Left colon (tissue), 2 donors: ENCODE data around the gene GFRA3. TPM values are rescaled to one million over a fixed set of nuclear protein-coding genes. Genes with fewer than 3 reads are reported as not detected.
"Not testable (repeated sequence)": the region's sequence is repeated elsewhere in the genome, so short reads cannot be mapped to it uniquely, and the experiment has no call there.

ENCODE experiments used
- ATAC-seq: fragments of 200-7000 bp; cut with Tn5 transposase; one replicate; pipeline ENCODE4 v1.9.1; 2020; ENCODE audit warnings: mild to moderate bottlenecking, moderate library complexity
- DNase-seq, 2 donors: peaks; one replicate each; pipeline ENCODE4 v3.0.0-alpha.2; 2020
- intact Hi-C, 2 donors: fragments of 100-400 bp; cut with DNase I in 1 of 2; cut with micrococcal nuclease in 1 of 2; formaldehyde crosslinking; loops; one replicate each; pipeline versions ENCODE4 v1.11.2 to v1.14.0; 2022; cut with DNase I, micrococcal nuclease
- total RNA-seq, 2 donors: library from RNA; stranded (reverse); fragmentation: NEBNext Ultra II Directional; extraction: Animal tissue kit (Norgen Biotek cat#: 25700); gene quantifications; one replicate each; pipeline ENCODE4 v1.2.1, GENCODE V29; 2021
- donor health status: DM: no; HTN: no; CAD: no.
- donor health status: DM: yes; HTN: yes; CAD: no.

The GFRA3 gene
- total RNA-seq, 2 donors from 2014 or later = 0.82 to 1.3 TPM

DNA sequence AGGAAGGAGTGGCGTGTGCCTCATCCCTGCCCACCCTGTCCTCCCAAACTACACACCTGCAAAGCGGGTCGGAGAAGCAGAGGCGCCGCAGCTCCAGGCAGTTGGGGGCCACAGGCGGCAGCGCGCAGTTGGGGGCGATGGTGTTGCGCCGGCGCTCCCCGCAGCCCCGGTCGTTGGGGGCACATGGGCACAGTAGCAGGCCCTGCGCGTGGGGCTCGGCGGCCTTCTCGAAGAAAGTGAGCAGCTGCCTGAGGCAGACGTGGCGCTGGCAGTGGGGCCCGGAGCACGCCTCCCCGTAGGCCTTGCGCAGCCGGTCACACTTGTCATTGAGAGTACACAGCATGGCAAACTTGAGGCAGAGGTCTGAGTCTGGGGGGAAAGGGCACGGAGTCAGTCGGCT lies 16.8 kb downstream of the GFRA3 start:
- ATAC-seq (no peak), DNase-seq (no peak)
- intact Hi-C loops = no loop called here

DNA sequence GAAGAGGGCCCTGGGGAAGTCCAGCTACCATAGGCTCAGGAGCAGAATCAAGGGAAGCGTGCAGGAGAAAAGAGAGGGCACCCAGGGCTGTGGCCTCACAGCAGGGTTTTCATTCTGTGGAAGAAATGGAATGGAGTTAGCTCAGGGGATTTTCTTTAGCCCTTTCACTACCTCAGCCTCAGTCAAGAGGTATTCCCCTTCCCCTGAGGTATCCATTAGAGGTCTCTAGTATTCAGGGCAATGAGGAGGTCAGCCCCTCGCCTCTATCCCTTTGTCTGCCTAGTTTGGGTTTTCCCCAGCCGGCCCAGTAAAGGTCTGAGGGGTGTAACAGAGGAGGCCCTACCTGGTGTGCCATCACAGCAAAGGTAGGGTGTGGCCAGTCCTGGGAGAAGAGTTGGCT lies 21.5 kb downstream of the GFRA3 start:
- no peak for ATAC-seq
- intact Hi-C loops = no loop called here

DNA sequence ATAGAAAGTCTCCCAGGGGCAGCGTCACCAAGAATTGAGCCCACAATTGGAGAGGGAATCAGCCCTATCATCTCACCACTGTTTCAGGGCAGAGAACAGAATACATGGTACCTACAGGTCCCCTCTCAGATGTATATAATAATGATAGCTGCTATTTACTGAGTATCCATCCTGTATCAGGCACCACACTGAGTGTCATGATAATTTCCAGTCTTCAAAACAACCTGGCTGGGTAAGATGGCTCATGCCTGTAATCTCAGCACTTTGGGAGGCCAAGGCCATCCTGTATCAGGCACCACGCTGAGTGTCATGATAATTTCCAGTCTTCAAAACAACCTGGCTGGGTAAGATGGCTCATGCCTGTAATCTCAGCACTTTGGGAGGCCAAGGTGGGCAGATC lies 26.6 kb downstream of the GFRA3 start:
- intact Hi-C loops = not testable (repeated sequence)

More for the DNA sequence above, 21.5 kb downstream of the GFRA3 start:
- DNase-seq = no peak

DNA sequence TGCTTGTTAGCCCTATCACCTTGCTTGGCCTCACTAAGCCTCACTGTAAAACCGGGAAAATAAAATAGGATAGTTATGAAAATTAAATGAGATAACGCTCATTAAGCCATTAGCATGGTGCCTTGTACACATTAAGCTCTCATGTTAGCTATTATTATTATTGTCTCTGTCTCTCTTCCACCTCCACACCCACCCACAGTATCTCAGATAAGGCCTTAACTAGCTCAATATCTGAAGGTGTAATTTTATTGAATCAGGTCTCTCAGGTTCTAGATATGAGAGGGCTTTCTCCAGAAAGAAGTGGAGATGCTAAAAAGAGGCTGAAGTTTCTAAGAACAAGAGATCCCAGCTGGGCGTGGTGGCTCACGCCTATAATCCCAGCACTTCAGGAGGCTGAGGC lies 27.6 kb downstream of the GFRA3 start:
- intact Hi-C loops = no loop called here
- ATAC-seq = no peak

More for the DNA sequence above, 26.6 kb downstream of the GFRA3 start:
- not testable (repeated sequence) for ATAC-seq, DNase-seq

DNA sequence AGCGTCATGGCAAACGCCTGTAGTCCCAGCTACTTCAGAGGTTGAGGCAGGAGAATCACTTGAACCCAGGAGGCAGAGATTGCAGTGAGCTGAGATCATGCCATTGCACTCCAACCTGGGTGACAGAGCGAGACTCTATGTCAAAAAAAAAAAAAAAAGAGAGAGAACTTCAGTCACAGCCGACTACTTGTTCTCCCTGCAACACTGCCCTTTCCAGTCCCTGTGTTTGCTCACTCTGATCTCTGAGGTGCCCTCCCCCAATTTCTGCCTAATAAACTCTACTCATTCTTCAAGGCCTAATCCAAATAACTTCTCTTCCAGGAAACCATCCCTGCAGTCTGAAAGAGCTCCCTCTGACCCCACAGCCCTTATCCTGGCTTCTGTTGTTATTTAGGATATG lies 28.1 kb downstream of the GFRA3 start:
- ATAC-seq (no peak), DNase-seq (no peak)
- intact Hi-C loops = no loop called here

More for the DNA sequence above, 27.6 kb downstream of the GFRA3 start:
- no peak for DNase-seq

DNA sequence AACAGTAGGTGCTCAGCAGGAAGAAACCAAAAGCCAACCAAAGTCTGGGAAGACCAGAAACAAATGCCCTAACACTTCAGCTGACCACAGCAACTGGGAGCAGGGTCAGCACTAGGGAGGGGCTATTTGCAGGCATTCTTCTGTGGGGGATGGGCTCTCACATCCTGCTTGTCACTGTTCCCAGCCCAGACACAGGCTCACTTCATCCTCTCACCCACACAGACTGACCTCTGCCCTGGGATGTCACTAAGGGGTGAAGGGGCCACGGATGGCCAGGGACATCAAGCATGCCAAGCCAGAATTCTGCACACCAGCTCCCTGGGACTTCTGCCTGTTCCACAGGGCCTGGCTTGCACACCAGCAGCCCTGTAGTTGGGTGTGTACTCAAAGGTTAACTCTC lies 28.7 kb downstream of the GFRA3 start:
- no peak for ATAC-seq
- intact Hi-C loops = no loop called here
- DNase-seq = no peak

DNA sequence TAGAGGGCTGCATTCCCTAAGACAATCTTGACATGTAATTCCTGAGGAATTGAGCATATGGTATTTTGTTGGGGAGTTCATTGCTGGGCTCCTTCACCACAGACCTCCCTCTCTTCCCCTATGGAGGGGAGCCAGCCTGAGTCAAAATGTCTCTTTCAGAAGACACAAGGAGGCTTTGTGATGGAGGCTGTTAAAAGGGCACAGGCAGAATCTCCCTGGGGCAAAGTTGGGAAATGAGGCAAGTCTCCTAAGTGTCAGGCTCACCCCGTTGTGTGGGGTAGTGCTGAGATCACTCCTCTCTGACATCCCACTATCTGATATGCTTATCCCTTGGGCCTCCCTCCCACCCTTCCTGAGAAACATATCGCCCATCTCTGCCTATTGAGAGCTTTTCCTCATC lies 30.6 kb downstream of the GFRA3 start:
- DNase-seq (no peak), ATAC-seq (no peak)
- intact Hi-C loops = no loop called here

DNA sequence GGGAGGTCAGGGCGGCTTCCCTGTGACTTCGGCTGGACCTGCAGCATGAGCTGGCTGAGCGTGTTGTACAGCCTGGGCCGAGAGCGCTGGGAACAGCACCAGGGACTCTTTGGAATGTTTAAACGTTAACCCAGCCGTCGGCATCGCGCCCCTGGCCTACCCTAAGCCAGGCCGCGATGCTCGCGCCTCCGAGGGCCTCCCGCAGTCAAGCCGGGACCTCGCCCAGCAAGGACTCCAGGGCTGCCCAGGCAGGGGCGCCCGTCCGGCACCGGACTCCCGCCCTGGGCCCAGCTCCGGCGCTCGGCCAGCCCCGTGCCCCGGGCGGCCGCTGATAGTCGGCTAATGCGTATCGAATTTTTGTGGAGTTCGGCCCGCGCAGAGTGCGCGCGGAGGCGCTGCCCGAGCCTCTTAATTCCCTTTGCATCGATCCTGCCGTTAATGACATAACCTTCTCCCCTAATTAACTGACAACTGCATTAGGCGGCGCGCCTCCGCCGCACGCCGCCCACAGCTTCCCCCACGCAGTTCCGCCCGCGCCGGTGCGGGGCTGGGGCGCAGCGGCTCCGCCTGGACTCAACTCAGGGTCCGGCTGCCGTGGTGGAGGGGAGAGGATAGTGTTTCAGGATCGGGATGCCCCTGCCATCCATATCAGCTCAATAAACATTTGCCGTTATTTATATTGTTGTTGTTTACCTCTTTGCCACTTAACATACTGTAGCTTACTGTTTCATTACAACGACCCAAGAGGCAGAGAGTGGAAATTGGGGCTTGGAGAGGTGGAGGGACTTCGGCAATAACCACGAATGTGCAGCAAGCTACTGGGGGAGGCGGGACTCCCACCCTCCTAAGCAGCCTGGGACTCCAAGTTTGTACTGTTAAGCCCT lies 32.5 kb downstream of the GFRA3 start:
- peak in 1 of 2 donors; percentile 12 for DNase-seq
- intact Hi-C loops = no loop called here
- peak; percentile 26 for ATAC-seq

DNA sequence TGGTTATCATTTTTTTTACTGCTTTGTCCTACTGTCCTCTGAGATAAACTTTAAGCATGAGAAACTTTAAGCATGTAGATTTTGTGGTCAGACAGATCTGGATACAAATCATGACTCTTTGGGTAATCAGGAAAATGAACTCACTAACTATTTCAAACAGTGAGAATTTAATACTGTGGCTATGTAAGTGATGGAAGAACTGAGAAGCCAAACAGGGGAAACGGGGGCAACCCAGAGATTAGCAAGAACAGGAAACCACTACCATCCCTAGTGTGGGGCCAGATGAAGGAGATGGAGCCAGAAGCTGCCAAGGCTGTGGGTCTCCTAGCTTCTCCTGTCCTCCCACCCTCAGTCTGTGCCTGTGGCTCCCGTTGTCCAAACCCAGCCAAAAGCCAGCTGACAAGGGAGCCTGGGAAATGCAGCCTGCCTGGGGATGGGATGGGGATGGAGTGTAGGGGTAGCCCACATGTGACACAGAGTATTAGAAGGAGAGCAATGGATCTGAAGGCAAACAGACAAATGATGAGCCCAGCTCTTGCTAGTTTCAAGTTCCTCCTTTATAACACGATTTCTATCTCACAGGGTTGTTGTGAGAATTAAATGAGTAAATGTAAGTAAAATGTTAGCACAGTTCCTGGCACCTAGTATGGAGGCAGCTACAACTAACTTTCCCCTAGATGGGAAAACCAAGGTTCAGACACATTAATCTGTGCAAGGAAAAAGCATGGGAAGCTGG lies 33.6 kb downstream of the GFRA3 start:
- no peak for DNase-seq
- intact Hi-C loops = no loop called here
- ATAC-seq = no peak

DNA sequence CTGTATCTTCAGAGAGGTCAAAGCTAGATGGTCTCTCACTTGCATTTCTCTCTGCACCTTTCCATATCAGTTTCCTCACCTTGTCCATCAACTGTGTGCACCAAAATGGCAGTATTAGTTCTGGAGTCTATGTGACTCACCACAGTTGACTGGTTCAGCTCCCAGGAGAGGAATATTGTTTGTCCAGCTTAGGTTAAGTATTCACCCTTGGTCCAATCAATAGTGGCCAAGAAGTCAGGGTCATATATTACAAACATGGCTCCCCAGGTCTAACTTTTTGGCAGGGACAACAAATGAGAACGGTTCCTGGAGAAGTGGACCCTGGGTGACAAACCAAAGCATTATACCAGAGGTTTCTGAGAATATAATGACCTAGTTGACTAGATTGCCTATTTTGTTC lies 36.4 kb downstream of the GFRA3 start:
- no peak for ATAC-seq
- intact Hi-C loops = no loop called here
- no peak for DNase-seq

DNA sequence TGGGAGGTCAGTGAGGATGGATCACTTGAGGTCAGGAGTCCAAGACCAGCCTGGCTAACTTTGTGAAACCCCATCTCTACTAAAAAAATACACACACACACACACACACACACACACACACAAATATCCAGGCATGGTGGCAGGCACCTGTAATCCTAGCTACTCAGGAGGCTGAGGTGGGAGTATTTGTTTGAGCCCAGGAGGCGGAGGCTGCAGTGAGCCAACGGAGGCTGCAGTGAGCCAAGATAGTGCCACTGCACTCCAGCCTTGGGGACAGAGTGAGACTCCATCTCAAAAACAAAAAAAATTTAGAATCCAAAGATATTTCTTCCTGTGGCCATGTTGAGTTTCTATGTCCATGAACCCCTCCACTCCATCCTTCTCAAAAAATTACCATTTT lies 39.8 kb downstream of the GFRA3 start:
- DNase-seq (no peak), ATAC-seq (no peak)
- intact Hi-C loops = no loop called here

DNA sequence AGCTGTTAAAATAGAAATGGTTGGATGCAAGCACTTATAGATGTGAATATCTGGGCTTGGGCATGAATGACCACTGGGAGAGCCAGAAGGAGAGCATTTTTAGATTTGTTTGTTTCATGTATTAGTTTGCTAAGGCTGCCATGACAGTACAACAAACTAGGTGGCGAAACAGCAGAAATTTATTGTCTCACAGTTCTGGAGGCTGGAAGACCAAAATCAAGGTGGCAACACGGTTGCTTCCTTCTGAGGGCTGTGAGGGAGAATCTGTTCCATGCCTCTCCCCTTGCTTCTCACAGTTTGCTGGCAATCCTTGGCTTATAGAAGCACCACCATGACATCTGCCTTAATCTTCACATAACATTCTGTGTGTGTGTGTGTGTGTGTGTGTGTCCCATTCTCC lies 41.1 kb downstream of the GFRA3 start:
- ATAC-seq (no peak), DNase-seq (no peak)
- intact Hi-C loops = no loop called here

DNA sequence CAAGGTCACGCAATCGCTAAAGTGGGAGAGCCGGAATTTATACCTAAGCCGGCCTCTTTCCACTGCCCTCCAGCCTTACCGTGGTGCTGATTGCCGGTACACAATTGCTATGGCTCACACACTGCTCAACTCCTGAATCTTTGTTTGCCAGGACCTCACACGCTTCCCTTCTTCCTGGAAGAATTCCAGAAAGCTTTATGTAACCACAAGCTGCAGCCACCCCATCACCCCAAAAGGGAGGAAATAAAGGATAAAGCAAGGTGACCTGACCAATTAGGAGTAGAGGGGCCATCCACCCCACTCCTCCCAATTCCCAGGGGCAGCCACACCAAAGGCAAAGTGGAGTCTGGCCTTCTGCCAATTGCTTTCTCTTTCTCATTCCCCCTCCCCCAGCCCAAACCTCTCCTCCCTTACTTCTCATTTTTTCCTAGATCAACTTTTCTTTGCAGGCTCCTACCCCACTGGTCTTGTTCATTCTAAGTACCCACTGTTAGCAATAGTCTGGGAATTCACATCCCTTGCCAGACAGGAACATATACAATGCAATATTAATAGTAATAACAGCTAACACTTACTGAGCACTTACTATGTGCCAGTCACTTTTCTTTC lies 43.3 kb downstream of the GFRA3 start:
- no peak for ATAC-seq
- intact Hi-C loops = no loop called here
- DNase-seq = no peak

DNA sequence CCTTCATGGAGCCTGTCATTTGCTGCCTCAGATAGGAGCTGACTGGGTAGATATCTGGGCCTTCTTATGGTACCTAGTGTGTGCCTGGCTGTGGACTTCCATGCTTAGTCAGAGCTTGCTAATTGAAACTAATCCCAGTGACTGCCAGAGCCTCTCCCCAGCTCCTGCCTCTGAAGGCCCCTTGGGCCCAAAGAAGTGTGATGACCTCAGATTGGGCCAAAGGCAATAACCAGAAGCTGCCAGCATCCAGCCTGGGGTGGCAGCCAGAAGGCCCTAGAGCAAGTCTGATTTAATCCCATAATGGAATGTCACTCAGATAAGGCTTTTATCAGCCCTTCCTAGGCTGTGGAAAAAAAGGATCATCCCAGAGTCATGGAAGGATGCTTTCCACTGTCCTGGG lies 44.2 kb downstream of the GFRA3 start:
- DNase-seq (no peak), ATAC-seq (no peak)
- intact Hi-C loops = no loop called here

DNA sequence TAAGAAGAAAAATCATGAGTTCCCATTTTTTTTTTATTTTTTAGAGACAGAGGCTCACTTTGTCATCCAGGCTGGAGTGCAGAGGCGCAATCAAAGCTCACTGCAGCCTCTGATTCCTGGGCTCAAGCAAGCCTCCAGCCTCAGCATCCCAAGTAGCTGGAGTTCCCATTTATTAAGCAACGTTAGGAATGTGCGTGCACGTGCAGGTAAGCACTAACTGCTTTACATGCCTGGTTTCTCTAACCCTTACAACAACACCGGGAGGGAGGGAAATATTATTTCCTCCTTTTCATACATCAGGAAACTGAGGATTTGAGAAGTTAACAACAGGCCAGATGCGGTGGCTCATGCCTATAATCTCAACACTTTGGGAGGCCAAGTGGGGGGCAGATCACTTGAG lies 45.0 kb downstream of the GFRA3 start:
- intact Hi-C loops = loop anchor here in 1 of 2 donors (10.0 kb wide), 1 partner anchor 55 kb away; no protein-coding TSS in a partner anchor

DNA sequence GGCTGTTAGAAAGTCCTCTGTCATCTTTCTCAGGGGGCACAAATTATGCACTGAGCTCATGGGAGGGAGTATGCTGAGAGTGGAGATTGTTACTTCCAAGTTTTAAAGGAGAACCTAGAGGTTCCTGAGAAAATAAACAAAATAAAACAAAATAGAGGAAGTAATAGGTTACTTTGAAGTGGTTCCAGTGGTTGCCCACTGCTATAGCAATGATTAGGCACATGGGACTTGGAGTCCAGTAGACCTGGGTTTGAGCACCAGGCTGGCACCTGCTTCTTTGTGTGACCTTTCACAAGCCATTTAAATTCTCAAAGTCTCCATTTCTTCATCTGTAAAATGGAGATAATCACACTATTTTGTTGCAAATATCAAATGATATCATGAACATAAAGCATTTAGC lies 47.5 kb downstream of the GFRA3 start:
- intact Hi-C loops = loop anchor here in 1 of 2 donors (10.0 kb wide), 1 partner anchor 58 kb away; no protein-coding TSS in a partner anchor
- DNase-seq (no peak), ATAC-seq (no peak)

More for the DNA sequence above, 45.0 kb downstream of the GFRA3 start:
- ATAC-seq (no peak), DNase-seq (no peak)

DNA sequence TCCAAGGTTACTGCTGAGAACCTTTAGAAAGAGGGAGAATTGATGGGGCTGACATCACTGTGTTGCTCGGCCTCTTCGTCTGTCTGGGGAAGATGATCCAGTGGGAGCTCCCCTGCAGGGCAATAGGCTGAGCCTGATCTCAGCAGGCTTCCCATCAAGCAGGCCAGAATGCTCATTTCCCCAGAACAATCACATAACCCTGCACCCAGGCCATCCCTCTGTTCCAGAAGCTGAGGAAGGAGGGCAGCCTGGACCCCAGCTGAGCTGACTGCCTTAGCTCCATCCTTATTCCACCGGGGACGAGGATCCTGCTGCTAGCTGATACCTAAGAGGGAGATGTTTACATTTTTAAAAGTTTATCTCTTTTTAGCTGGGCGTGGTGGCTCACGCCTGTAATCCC lies 49.7 kb downstream of the GFRA3 start:
- ATAC-seq = no peak
- intact Hi-C loops = loop anchor here in 1 of 2 donors (10.0 kb wide), 1 partner anchor 60 kb away; no protein-coding TSS in a partner anchor
- no peak for DNase-seq

DNA sequence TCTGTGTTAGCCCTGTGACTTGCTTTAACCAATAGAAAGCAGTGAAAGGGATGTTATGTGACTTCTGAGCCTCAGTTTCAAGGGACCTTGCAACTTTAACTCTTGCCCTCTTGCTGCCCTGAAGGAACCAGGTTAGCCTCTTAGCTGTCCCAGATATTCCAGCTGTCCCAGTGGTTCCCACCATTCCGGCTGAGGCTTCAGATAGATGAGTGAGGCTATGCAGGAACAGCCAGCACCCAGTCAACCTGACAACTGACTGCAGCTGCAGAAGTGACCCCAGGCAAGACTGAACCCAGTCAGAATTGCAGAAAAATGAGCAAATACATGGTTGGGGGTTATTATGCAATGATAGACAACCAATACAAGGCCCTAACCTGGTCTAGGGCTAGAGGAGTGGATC lies 50.9 kb downstream of the GFRA3 start:
- intact Hi-C loops = loop anchor here in 1 of 2 donors (10.0 kb wide), 1 partner anchor 61 kb away; no protein-coding TSS in a partner anchor
- ATAC-seq = no peak

DNA sequence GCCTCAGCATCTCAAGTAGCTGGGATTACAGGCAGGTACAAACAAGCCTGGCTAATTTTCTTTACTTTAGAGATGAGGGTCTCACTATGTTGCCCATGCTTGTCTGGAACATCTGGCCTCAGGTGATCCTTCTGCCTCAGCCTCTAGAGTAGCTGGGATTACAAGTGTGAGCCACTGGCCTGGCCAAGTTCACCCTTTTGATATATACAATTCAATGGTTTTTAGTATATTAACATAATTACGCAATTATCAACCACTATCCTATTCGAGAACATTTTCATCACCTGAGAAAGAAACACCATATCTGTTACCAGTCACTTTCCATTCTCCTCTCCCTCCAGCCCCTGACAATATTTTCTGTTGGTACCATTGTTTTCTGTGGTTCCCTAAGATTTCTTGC lies 57.6 kb downstream of the GFRA3 start:
- intact Hi-C loops = no loop called here
- ATAC-seq (no peak), DNase-seq (no peak)

More for the DNA sequence above, 50.9 kb downstream of the GFRA3 start:
- DNase-seq = no peak
